22Rv1 (cell line): Measurements from ENCODE around the gene ABI3BP.

ENCODE experiments used
- ZFX ChIP-seq: fragments of 450-650 bp; IDR thresholded peaks from 2 replicates; pipeline ENCODE4 v1.6.1; 2017; ENCODE audit warnings: antibody characterized with exemption, borderline replicate concordance
- TF ChIP-seq, protein P1 (sequence below): fragments of 450-650 bp; IDR thresholded peaks from 2 replicates; pipeline ENCODE4 v1.5.1; 2017; ENCODE audit warnings: mild to moderate bottlenecking

DNA sequence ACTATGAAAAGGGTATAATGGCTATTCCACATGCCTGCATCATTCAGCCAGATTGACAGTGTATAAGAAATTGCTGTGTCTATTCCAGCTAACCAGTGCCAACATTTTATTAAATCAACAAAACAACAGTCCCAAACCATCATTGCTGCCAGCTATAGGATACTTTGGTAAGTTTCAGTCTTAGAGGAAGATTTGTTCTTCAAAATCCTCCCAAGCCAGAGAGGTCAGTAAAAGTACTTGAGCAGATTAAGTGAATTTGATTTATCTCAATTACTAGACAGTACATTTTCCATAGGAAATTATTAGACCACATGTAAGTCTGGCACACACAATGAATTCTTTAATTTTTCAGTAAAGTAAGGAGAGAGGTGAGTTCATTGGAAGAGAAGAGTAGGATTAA lies 233.3 kb downstream of the ABI3BP start:
- TF ChIP-seq, protein P1, sequence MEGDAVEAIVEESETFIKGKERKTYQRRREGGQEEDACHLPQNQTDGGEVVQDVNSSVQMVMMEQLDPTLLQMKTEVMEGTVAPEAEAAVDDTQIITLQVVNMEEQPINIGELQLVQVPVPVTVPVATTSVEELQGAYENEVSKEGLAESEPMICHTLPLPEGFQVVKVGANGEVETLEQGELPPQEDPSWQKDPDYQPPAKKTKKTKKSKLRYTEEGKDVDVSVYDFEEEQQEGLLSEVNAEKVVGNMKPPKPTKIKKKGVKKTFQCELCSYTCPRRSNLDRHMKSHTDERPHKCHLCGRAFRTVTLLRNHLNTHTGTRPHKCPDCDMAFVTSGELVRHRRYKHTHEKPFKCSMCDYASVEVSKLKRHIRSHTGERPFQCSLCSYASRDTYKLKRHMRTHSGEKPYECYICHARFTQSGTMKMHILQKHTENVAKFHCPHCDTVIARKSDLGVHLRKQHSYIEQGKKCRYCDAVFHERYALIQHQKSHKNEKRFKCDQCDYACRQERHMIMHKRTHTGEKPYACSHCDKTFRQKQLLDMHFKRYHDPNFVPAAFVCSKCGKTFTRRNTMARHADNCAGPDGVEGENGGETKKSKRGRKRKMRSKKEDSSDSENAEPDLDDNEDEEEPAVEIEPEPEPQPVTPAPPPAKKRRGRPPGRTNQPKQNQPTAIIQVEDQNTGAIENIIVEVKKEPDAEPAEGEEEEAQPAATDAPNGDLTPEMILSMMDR, result no peak
- no peak for TF ChIP-seq ZFX
